ENCODE data around the gene SLC10A4. TPM values are rescaled to one million over a fixed set of nuclear protein-coding genes. Genes with fewer than 3 reads are reported as not detected.
"Not testable (repeated sequence)": the region's sequence is repeated elsewhere in the genome, so short reads cannot be mapped to it uniquely, and the experiment has no call there.

The SLC10A4 gene
- total and polyA plus RNA-seq, 12 donors = 0.10 to 0.61 (median 0.22) TPM; not detected in 1

GRCh38 chr4:48445704-48446103 lies 37.4 kb upstream of the SLC10A4 start:
- WGBS, 2 donors = 12 to 17% methylated on average over 3 of the region's 3 CpGs
- ATAC-seq (no peak), DNase-seq (no peak)
- TF ChIP-seq CTCF (IDR thresholded peaks at IDR 0.05) = peak; percentile 37 to 75 (median 63)
- Histone ChIP-seq H3K27me3 (no peaks in the 10 kb centered on the region), H3K36me3 (no peaks in the 10 kb centered on the region), H3K4me3 (no peak overlapping the region), H3K27ac (no peak overlapping the region), H3K4me1 (no peaks in the 10 kb centered on the region), H3K9me3 (no peaks in the 10 kb centered on the region)
- intact Hi-C loops (cut with DNase I) = loop anchor here in 5 of 10 donors (2.0 to 10.0 kb wide), 5 partner anchors 97 to 519 kb away; no protein-coding TSS in a partner anchor

- ATAC-seq (no peak), DNase-seq (no peak)
- TF ChIP-seq CTCF (IDR thresholded peaks at IDR 0.05) = no peak
- intact Hi-C loops (cut with DNase I) = loop anchor here in 5 of 10 donors (2.0 to 10.0 kb wide), 5 partner anchors 96 to 518 kb away; no protein-coding TSS in a partner anchor
- no peaks in the 10 kb centered on the region for H3K36me3 ChIP-seq
- H3K27me3 ChIP-seq = no peaks in the 10 kb centered on the region
- H3K4me3 ChIP-seq = no peak overlapping the region
- WGBS, 2 donors = 90 to 93% methylated on average over 1 of the region's 1 CpG
- no peaks in the 10 kb centered on the region for H3K4me1 ChIP-seq
- no peaks in the 10 kb centered on the region for H3K9me3 ChIP-seq
- H3K27ac ChIP-seq = no peak overlapping the region
Measured at GRCh38 chr4:48446642-48447041, 36.5 kb upstream of the SLC10A4 start.

- H3K4me3 ChIP-seq = no peak overlapping the region
- H3K27me3 ChIP-seq = no peaks in the 10 kb centered on the region
- ATAC-seq (no peak), DNase-seq (no peak)
- H3K4me1 ChIP-seq = no peaks in the 10 kb centered on the region
- no peak overlapping the region for H3K27ac ChIP-seq
- intact Hi-C loops (cut with DNase I) = loop anchor here in 4 of 10 donors (5.0 to 10.0 kb wide), 4 partner anchors 93 to 516 kb away; no protein-coding TSS in a partner anchor
- WGBS, 2 donors = 88 to 90% methylated on average over 10 of the region's 10 CpGs
- no peak for TF ChIP-seq CTCF (IDR thresholded peaks at IDR 0.05)
- H3K36me3 ChIP-seq = no peaks in the 10 kb centered on the region
- no peaks in the 10 kb centered on the region for H3K9me3 ChIP-seq
Measured at GRCh38 chr4:48449151-48449550, 34.0 kb upstream of the SLC10A4 start.

GRCh38 chr4:48450740-48451139 lies 32.4 kb upstream of the SLC10A4 start:
- Histone ChIP-seq H3K36me3 (no peaks in the 10 kb centered on the region), H3K4me3 (no peak overlapping the region), H3K4me1 (no peaks in the 10 kb centered on the region), H3K9me3 (no peaks in the 10 kb centered on the region), H3K27me3 (no peaks in the 10 kb centered on the region), H3K27ac (no peak overlapping the region)
- intact Hi-C loops (cut with DNase I) = loop anchor here in 1 of 10 donors (10.0 kb wide), 1 partner anchor 514 kb away; no protein-coding TSS in a partner anchor
- ATAC-seq (no peak), DNase-seq (no peak)
- 96% methylated on average over 3 of the region's 3 CpGs for WGBS, 2 donors
- TF ChIP-seq CTCF (IDR thresholded peaks at IDR 0.05) = no peak

GRCh38 chr4:48451656-48452055 lies 31.5 kb upstream of the SLC10A4 start:
- H3K9me3 ChIP-seq, H3K4me3 ChIP-seq, H3K4me1 ChIP-seq, H3K36me3 ChIP-seq, DNase-seq, H3K27me3 ChIP-seq, H3K27ac ChIP-seq, ATAC-seq: not testable (repeated sequence)
- intact Hi-C loops (cut with DNase I) = loop anchor here in 1 of 10 donors (10.0 kb wide), 1 partner anchor 513 kb away; no protein-coding TSS in a partner anchor
- WGBS, 2 donors = 86 to 92% methylated on average over 3 of the region's 3 CpGs

Measured in heart right ventricle (tissue), 16 donors.